Renal cortical epithelial cell (primary cell): Measurements from ENCODE around the gene ZCCHC17. TPM values are rescaled to one million over a fixed set of nuclear protein-coding genes. Genes with fewer than 3 reads are reported as not detected.

Experiments used
- DNase-seq: peaks from one replicate; pipeline ENCODE4 v3.0.0-alpha.2; 2011; ENCODE audit warnings: low read depth
- total RNA-seq: library from RNA; depleted of rRNA; stranded (reverse); fragments of >200 nt; gene quantifications from 2 replicates; pipeline ENCODE4 v1.2.3, GENCODE V29; 2014

The ZCCHC17 gene
- total RNA-seq, 1 donor from 2014 or later, result 50.9 TPM

GRCh38 chr1:31306278-31306677 lies 9.4 kb downstream of the ZCCHC17 start:
- DNase-seq, result peak; percentile 75

- no peak for DNase-seq
These were observed 11.2 kb downstream of the ZCCHC17 start for GRCh38 chr1:31308036-31308435.

DNA sequence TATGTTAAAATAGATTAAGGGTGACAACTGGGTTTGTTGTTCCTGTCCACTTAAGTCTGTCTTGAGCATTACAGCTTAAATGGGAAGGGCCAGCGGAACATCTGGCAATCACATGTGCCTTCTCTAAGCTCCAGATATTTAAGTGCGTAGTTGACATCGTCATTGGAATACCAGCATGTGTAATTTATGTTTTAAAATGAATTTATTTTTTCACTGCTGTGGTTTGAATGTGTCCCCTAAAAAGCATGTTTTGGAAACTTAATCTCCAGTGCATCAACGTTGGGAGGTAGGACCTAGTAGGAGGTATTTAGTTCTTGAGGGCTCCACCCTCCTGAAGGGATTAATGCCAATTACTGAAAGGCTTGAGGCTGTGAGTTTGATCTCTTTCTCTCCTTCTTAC lies 13.4 kb downstream of the ZCCHC17 start:
- DNase-seq, result no peak

GRCh38 chr1:31315902-31316301 lies 19.1 kb downstream of the ZCCHC17 start:
- no peak for DNase-seq

DNA sequence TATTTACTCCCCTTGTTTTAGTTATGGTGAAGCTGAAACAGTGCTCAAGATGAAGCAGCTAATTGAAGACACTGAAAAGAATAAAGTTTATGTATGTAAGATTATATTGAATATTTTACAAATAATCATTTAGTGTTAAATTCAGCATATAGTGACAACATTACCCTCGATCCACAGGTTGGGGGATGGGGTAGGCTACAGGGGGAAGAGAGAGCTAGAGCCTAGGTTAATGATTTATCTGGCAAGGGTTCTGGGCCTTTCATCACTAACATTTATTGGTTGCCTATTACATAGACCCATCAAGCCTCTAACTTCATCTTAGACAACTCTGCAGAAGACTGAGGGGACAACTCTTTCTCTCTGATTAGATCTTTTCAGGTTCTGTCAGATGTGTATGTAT lies 21.3 kb downstream of the ZCCHC17 start:
- peak; percentile 15 for DNase-seq

- DNase-seq, result no peak
These were observed 27.3 kb downstream of the ZCCHC17 start for GRCh38 chr1:31324093-31324492.

GRCh38 chr1:31324992-31325391 lies 28.2 kb downstream of the ZCCHC17 start:
- DNase-seq, result no peak

GRCh38 chr1:31326461-31326860 lies 29.6 kb downstream of the ZCCHC17 start:
- DNase-seq, result no peak

DNA sequence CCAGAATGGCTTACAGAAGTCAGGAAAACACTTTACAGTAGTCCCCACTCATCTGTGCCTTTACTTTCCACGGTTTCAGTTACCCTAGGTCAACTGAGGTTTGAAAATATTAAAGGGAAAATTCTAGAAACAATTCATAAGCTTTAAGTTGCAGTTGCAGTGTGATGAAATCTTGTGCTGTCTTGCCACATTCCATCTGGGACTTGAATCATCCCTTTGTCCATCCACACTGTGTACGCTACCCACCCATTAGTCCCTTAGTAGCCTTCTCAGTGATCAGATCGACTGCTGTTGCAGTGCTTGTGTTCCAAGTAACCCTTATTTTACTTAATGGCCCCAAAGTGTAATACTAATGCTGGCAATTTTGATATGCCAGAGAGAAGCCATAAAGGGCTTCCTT lies 30.5 kb downstream of the ZCCHC17 start:
- peak; percentile 16 for DNase-seq

DNA sequence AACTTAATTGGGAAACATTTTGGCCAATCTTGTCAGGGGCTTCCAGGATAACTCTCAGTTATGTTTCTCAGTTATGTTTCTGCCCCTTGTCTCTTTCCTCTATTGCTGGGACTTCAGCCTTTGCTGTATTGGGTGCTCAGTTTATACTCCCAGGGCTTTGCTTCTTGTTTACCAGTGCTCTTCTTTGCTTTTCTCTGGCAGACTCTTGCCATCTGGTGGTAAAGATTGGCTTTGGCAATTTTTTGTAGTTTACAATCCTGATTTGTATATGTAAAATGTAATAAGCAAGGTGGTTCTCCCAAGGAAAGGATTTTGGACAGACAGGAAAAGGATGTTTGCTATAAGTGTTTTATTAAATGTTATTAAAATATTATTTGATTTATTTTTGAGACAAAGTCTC lies 38.2 kb downstream of the ZCCHC17 start:
- DNase-seq, result peak; percentile 66

- DNase-seq, result no peak
These were observed 40.0 kb downstream of the ZCCHC17 start for GRCh38 chr1:31336687-31337467.

GRCh38 chr1:31344503-31344902 lies 47.7 kb downstream of the ZCCHC17 start:
- DNase-seq, result no peak

- no peak for DNase-seq
These were observed 48.8 kb downstream of the ZCCHC17 start for GRCh38 chr1:31345635-31346034.

DNA sequence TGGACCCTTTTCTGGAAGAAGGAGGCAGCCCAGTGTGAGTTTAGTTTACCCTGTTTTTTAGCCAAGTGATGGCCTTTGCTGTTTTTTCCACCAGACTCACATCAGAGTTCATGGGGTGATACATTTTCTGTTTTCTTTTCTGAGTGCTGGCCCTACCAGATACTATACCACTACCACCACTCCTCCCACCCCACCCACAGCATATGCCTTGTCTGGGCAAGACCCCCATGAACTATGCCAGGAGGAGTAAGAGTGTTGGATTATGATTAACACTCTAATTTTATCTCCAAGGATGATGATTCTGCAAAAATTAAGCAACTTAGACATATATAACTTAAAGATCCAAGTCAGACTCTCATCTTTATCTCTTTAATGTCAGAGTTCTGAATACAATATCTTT lies 50.0 kb downstream of the ZCCHC17 start:
- DNase-seq, result no peak

- no peak for DNase-seq
These were observed 51.6 kb downstream of the ZCCHC17 start for GRCh38 chr1:31348449-31348848.

- DNase-seq, result no peak
These were observed 57.5 kb downstream of the ZCCHC17 start for GRCh38 chr1:31354283-31354682.

GRCh38 chr1:31356427-31356826 lies 59.6 kb downstream of the ZCCHC17 start:
- DNase-seq, result no peak

GRCh38 chr1:31361607-31362006 lies 64.8 kb downstream of the ZCCHC17 start:
- DNase-seq, result no peak

DNA sequence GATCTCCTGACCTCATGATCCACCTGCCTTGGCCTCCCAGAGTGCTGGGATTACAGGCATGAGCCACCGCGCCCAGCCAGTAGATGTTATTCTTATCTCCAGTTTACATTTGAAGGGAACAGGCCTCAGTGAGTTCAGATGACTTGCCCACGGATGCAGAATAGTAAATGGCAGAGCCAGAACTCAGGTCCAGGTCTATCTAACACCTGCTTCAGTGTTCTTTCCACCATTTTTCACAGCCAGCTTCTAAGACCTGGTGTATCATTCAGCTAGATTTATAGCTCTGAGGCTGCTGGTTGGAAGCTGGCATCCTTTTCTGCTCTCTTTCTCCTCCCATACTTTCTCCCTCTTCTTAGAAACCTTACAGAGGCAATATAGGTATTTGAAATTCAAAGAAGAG lies 65.2 kb downstream of the ZCCHC17 start:
- no peak for DNase-seq

GRCh38 chr1:31364561-31365250 lies 67.9 kb downstream of the ZCCHC17 start:
- peak; percentile 98 for DNase-seq

DNA sequence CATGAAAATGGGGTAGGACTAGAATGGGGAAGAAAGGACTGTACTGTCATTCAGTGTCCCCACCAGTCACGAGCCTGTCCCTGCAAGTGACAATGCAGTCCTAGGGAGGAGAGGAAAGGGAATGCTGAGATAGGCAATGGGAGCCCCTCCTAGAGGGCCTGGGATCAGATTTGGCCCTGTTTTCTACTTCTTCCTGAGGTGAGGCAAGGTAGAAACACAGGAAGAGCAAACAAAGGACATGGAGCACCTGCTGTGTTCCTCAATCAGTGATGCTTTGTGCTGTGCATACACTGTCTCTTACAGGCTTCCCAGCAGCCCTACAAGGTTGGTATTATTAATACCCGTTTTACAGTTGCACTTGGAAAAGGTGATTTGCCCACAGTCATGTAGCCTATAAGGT lies 70.0 kb downstream of the ZCCHC17 start:
- no peak for DNase-seq

GRCh38 chr1:31368611-31369107 lies 71.8 kb downstream of the ZCCHC17 start:
- DNase-seq, result peak; percentile 52

GRCh38 chr1:31370021-31370420 lies 73.2 kb downstream of the ZCCHC17 start:
- DNase-seq, result no peak
